Measurements from ENCODE around the gene ZNF79.

GRCh38 chr9:127473501-127473900 lies 49.3 kb downstream of the ZNF79 start:
- TF ChIP-seq EZH2 (IDR thresholded peaks at IDR 0.05; ENCODE audit: insufficient read depth, poor library complexity, severe bottlenecking) (no peak), EZH2phosphoT487 (IDR thresholded peaks at IDR 0.05; ENCODE audit: insufficient read depth, low read depth) (no peak)
